Activated CD4-positive, alpha-beta T cell treated with anti-CD3 and anti-CD28 coated beads for 36 hours (primary cell): ENCODE data around the gene HBZ. TPM values are rescaled to one million over a fixed set of nuclear protein-coding genes. Genes with fewer than 3 reads are reported as not detected.
"Not testable (repeated sequence)": the region's sequence is repeated elsewhere in the genome, so short reads cannot be mapped to it uniquely, and the experiment has no call there.

ENCODE experiments used
- ATAC-seq: fragments of 200-7000 bp; cut with Tn5 transposase; one replicate; pipeline ENCODE4 v1.10.0; 2021; ENCODE audit warnings: mild to moderate bottlenecking, moderate library complexity
- CTCF ChIA-PET: fragments of 350-600 bp; sonication (Branson Sonifier 250); formaldehyde crosslinking; loops from one replicate; lab custom pipeline; 2021; ENCODE audit warnings: antibody characterized with exemption; lab: Charles Lee
- POLR2A ChIA-PET: fragments of 350-600 bp; sonication (Branson Sonifier 250); formaldehyde crosslinking; loops from one replicate; lab custom pipeline; 2021; ENCODE audit warnings: antibody characterized with exemption, inconsistent platforms; lab: Charles Lee
- DNase-seq: peaks from one replicate; pipeline ENCODE4 v3.0.0-alpha.2; 2020
- H3K27ac Mint-ChIP-seq: one replicate; pipeline ENCODE4 v1.8.0; 2021; ENCODE audit warnings: mixed read lengths
- H3K27me3 Mint-ChIP-seq: one replicate; pipeline ENCODE4 v1.8.0; 2021; ENCODE audit warnings: mixed read lengths
- H3K36me3 Mint-ChIP-seq: one replicate; pipeline ENCODE4 v1.8.0; 2021; ENCODE audit warnings: low read depth, mixed read lengths
- H3K4me1 Mint-ChIP-seq: one replicate; pipeline ENCODE4 v1.8.0; 2021; ENCODE audit warnings: mixed read lengths
- H3K4me3 Mint-ChIP-seq: one replicate; pipeline ENCODE4 v1.8.0; 2021; ENCODE audit warnings: mild to moderate bottlenecking, moderate library complexity, mixed read lengths
- H3K9me3 Mint-ChIP-seq: one replicate; pipeline ENCODE4 v1.8.0; 2021; ENCODE audit warnings: low read depth, mixed read lengths
- intact Hi-C, 2 experiments: fragments of 100-400 bp; cut with DNase I in 1 of 2; cut with micrococcal nuclease in 1 of 2; formaldehyde crosslinking; loops; one replicate each; pipeline versions ENCODE4 v1.14.2 to v1.15.1; 2022 to 2024; cut with DNase I, micrococcal nuclease
- total RNA-seq, 2 experiments: library from RNA; stranded (reverse); gene quantifications; one replicate each; pipeline ENCODE4 v1.2.3, GENCODE V29; 2021

HBZ gene
- total RNA-seq, 2 experiments from 2014 or later = not detected

DNA sequence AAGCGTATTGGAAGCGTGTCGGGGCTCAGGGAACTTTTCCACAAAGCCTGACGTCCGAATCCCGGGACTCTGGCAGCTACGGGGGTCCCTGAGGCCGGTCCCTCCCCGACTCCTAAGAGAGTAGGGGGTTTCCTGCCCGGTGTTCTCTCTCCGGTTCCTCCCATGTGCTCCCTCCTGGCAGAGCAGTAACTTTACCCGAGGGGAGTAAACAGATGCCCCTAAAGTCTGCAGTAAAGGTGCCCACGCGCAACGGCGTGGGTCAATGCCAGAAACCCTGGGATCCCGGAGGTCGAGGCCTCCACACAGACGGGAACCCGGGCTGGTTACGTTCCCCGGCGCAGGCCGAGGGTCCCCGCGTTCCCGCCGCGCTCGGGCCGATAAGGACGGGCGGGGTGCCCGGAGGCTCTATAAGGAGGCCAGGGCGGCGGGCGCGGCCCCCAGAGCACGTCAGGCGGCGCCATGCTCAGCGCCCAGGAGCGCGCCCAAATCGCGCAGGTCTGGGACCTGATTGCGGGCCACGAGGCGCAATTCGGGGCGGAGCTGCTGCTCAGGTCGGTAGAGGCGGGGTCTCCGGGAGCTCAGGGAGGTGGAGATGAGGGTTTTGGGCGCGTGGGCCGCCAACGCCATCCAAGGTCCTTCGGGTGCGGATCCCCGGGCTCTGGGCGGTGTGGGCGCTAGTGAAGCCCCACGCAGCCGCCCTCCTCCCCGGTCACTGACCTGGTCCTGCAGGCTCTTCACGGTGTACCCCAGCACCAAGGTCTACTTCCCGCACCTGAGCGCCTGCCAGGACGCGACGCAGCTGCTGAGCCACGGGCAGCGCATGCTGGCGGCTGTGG, 13.3 kb downstream of the HBZ start, which contains the start of gene HBM:
TSS of gene HBM (plus strand) at position 440 of the 836 bp plus-strand sequence. CDS start at position 460, 20 bp downstream.
- ATAC-seq (peak; percentile 32), DNase-seq (peak; percentile 41)
- H3K27me3 Mint-ChIP-seq = peaks cover 37% of the 10 kb centered on the region
- ChIA-PET POLR2A (no interaction called here), CTCF (interaction anchor here (1.1 kb wide), 1 partner anchor 59 kb away, joined by 3 read pairs; no protein-coding TSS in a partner anchor)
- peak within 1 kb of the TSS; percentile 26 for H3K4me3 Mint-ChIP-seq
- no peak within 1 kb of the TSS for H3K27ac Mint-ChIP-seq
- H3K36me3 Mint-ChIP-seq = no peaks in the 10 kb centered on the region
- H3K4me1 Mint-ChIP-seq = peaks cover 5% of the 10 kb centered on the region
- no peaks in the 10 kb centered on the region for H3K9me3 Mint-ChIP-seq
- intact Hi-C loops = loop anchor here in 1 of 2 experiments (1.0 kb wide), 1 partner anchor 27 kb away; the partner anchor contains the start of gene NPRL3

GRCh38 chr16:166375-167121, 14.1 kb downstream of the HBZ start:
- ChIA-PET POLR2A (no interaction called here), CTCF (interaction anchor here (1.1 kb wide), 1 partner anchor 60 kb away, joined by 3 read pairs; no protein-coding TSS in a partner anchor)
- no peaks in the 10 kb centered on the region for H3K9me3 Mint-ChIP-seq
- intact Hi-C loops = no loop called here
- no peak overlapping the region for H3K4me3 Mint-ChIP-seq
- H3K36me3 Mint-ChIP-seq = no peaks in the 10 kb centered on the region
- H3K27ac Mint-ChIP-seq = no peak overlapping the region
- ATAC-seq = no peak
- peaks cover 42% of the 10 kb centered on the region for H3K27me3 Mint-ChIP-seq
- no peak for DNase-seq
- H3K4me1 Mint-ChIP-seq = peaks cover 5% of the 10 kb centered on the region

DNA sequence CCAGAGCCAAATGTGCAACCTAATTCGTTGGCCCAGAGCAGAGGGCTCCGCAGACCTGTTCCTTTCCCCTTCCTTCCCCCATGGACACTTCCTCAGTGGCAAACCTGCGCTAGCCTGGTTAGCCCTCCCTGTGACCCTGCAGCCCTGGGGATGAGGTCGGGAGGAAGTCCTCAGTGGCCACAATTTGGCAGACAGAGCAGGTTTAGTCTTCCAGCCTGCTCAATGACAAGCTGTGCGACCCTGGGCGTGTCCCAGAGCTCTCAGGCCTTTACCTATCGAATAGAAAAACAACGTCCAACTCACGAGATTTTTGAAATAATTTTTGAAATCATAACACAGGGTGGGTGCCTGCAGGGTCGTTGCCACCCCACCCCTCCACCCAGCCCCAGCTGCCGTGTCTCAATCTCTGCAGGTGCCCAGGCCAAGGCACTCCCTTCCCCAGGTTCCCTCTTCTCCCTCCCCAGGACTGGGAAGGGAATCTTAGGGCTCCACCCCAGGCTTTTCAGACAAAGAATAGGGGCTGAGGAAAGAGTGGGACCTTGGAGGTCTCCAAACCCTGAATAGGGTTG, 14.8 kb downstream of the HBZ start:
- no peaks in the 10 kb centered on the region for H3K36me3 Mint-ChIP-seq
- H3K9me3 Mint-ChIP-seq = no peaks in the 10 kb centered on the region
- ATAC-seq (no peak), DNase-seq (no peak)
- POLR2A ChIA-PET = no interaction called here
- no peak overlapping the region for H3K4me3 Mint-ChIP-seq
- H3K4me1 Mint-ChIP-seq = peaks cover 5% of the 10 kb centered on the region
- no peak overlapping the region for H3K27ac Mint-ChIP-seq
- CTCF ChIA-PET = interaction anchor here (1.8 kb wide), 1 partner anchor 60 kb away, joined by 5 read pairs; no protein-coding TSS in a partner anchor
- peaks cover 45% of the 10 kb centered on the region for H3K27me3 Mint-ChIP-seq
- intact Hi-C loops = no loop called here

- H3K36me3 Mint-ChIP-seq = no peaks in the 10 kb centered on the region
- ChIA-PET POLR2A (no interaction called here), CTCF (interaction anchor here (0.6 to 1.8 kb wide), 6 partner anchors 13 to 438 kb away, joined by 4 to 6 read pairs (median 4); no protein-coding TSS in a partner anchor)
- peaks cover 5% of the 10 kb centered on the region for H3K4me1 Mint-ChIP-seq
- H3K4me3 Mint-ChIP-seq = no peak overlapping the region
- H3K9me3 Mint-ChIP-seq = no peaks in the 10 kb centered on the region
- H3K27me3 Mint-ChIP-seq = peaks cover 44% of the 10 kb centered on the region
- DNase-seq (no peak), ATAC-seq (no peak)
- intact Hi-C loops = no loop called here
- no peak overlapping the region for H3K27ac Mint-ChIP-seq
Observed at GRCh38 chr16:168424-168823, 16.0 kb downstream of the HBZ start.

DNA sequence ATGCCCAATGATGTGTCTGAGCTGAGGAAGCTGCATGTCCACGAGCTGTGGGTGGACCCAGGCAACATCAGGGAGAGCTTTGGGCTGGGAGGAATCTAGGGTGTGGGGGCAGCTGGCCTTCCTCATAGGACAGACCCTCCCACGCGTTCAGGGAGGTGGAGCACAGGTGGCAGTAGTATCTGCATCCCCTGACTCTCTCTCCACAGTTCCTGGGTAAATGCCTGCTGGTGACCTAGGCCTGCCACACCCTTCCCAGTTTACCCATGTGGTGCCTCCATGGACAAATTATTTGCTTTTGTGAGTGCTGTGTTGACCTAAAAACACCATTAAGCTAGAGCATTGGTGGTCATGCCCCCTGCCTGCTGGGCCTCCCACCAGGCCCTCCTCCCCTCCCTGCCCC, 16.6 kb downstream of the HBZ start:
- POLR2A ChIA-PET = no interaction called here
- no peaks in the 10 kb centered on the region for H3K9me3 Mint-ChIP-seq
- ATAC-seq = no peak
- peaks cover 47% of the 10 kb centered on the region for H3K27me3 Mint-ChIP-seq
- H3K36me3 Mint-ChIP-seq = no peaks in the 10 kb centered on the region
- intact Hi-C loops = no loop called here
- no peak overlapping the region for H3K4me3 Mint-ChIP-seq
- CTCF ChIA-PET = interaction anchor here (0.6 to 1.8 kb wide), 4 partner anchors 62 to 437 kb away, joined by 4 to 5 read pairs (median 4); no protein-coding TSS in a partner anchor
- no peak overlapping the region for H3K27ac Mint-ChIP-seq
- DNase-seq = no peak
- peaks cover 5% of the 10 kb centered on the region for H3K4me1 Mint-ChIP-seq

DNA sequence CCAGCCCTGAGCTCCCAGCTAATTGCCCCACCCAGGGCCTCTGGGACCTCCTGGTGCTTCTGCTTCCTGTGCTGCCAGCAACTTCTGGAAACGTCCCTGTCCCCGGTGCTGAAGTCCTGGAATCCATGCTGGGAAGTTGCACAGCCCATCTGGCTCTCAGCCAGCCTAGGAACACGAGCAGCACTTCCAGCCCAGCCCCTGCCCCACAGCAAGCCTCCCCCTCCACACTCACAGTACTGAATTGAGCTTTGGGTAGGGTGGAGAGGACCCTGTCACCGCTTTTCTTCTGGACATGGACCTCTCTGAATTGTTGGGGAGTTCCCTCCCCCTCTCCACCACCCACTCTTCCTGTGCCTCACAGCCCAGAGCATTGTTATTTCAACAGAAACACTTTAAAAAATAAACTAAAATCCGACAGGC, 17.7 kb downstream of the HBZ start:
- H3K36me3 Mint-ChIP-seq, intact Hi-C loops, H3K4me3 Mint-ChIP-seq, H3K4me1 Mint-ChIP-seq, H3K9me3 Mint-ChIP-seq, H3K27ac Mint-ChIP-seq, DNase-seq, ATAC-seq, POLR2A ChIA-PET: not testable (repeated sequence)
- H3K27me3 Mint-ChIP-seq = peaks cover 55% of the 10 kb centered on the region
- CTCF ChIA-PET = interaction anchor here (0.9 kb wide), 1 partner anchor 9 kb away, joined by 4 read pairs; no protein-coding TSS in a partner anchor

DNA sequence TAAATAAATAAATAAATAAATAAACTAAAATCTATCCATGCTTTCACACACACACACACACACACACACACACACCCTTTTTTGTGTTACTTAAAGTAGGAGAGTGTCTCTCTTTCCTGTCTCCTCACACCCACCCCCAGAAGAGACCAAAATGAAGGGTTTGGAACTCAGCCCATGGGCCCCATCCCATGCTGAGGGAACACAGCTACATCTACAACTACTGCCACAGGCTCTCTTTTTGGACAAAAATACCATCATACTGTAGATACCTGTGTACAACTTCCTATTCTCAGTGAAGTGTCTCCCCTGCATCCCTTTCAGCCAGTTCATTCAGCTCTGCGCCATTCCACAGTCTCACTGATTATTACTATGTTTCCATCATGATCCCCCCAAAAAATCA, 18.3 kb downstream of the HBZ start:
- Mint-ChIP-seq H3K4me3 (no peak overlapping the region), H3K27me3 (peaks cover 61% of the 10 kb centered on the region), H3K4me1 (peaks cover 3% of the 10 kb centered on the region), H3K36me3 (no peaks in the 10 kb centered on the region), H3K9me3 (no peaks in the 10 kb centered on the region), H3K27ac (no peak overlapping the region)
- ChIA-PET POLR2A (no interaction called here), CTCF (interaction anchor here (0.9 to 1.2 kb wide), 2 partner anchors 8 to 64 kb away, joined by 3 to 4 read pairs; no protein-coding TSS in a partner anchor)
- ATAC-seq = no peak
- intact Hi-C loops = no loop called here
- no peak for DNase-seq

GRCh38 chr16:172374-172941, 20.0 kb downstream of the HBZ start, which contains the start of gene HBA2:
Gene HBA2, plus strand, starts transcription at chr16:172876. Its CDS starts 37 bp downstream, at chr16:172913.
- H3K4me1 Mint-ChIP-seq, CTCF ChIA-PET, H3K36me3 Mint-ChIP-seq, H3K27ac Mint-ChIP-seq, POLR2A ChIA-PET, H3K9me3 Mint-ChIP-seq, DNase-seq, H3K4me3 Mint-ChIP-seq, intact Hi-C loops: not testable (repeated sequence)
- peaks cover 50% of the 10 kb centered on the region for H3K27me3 Mint-ChIP-seq
- ATAC-seq = peak; percentile 55

DNA sequence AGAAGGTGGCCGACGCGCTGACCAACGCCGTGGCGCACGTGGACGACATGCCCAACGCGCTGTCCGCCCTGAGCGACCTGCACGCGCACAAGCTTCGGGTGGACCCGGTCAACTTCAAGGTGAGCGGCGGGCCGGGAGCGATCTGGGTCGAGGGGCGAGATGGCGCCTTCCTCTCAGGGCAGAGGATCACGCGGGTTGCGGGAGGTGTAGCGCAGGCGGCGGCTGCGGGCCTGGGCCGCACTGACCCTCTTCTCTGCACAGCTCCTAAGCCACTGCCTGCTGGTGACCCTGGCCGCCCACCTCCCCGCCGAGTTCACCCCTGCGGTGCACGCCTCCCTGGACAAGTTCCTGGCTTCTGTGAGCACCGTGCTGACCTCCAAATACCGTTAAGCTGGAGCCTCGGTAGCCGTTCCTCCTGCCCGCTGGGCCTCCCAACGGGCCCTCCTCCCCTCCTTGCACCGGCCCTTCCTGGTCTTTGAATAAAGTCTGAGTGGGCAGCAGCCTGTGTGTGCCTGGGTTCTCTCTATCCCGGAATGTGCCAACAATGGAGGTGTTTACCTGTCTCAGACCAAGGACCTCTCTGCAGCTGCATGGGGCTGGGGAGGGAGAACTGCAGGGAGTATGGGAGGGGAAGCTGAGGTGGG, 20.9 kb downstream of the HBZ start:
- H3K4me3 Mint-ChIP-seq, H3K4me1 Mint-ChIP-seq, ATAC-seq, intact Hi-C loops, DNase-seq, H3K27ac Mint-ChIP-seq, H3K9me3 Mint-ChIP-seq, POLR2A ChIA-PET, H3K36me3 Mint-ChIP-seq, CTCF ChIA-PET: not testable (repeated sequence)
- H3K27me3 Mint-ChIP-seq = peaks cover 53% of the 10 kb centered on the region

GRCh38 chr16:173928-174769, 21.7 kb downstream of the HBZ start:
- H3K36me3 Mint-ChIP-seq, H3K9me3 Mint-ChIP-seq, H3K4me3 Mint-ChIP-seq, DNase-seq, POLR2A ChIA-PET, intact Hi-C loops, ATAC-seq, H3K27ac Mint-ChIP-seq, H3K4me1 Mint-ChIP-seq, CTCF ChIA-PET: not testable (repeated sequence)
- H3K27me3 Mint-ChIP-seq = peaks cover 49% of the 10 kb centered on the region
